ENCODE data around the gene SLC10A7. TPM values are rescaled to one million over a fixed set of nuclear protein-coding genes. Genes with fewer than 3 reads are reported as not detected.

The SLC10A7 gene
- total RNA-seq, 2 experiments from 2014 or later, result 8.7 to 9.9 TPM

DNA sequence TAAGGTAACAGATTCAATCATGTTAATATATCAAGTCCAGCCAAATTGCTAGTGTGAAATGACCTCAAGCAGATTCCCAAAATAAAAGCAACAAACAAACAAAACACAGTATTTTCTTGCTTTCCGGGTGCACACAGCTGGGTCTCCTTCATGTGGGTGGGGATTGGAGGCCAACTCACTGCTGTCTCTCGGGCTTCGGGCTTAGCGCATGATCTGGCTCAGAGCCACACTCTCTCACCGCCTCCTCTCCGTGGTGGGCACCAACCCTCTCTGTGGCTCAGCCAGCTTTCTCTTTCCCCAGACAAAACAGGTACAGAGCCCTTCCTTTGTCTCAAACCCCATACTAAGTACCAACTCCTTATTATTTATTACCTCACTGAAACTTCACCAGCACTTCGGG, 310.3 kb downstream of the SLC10A7 start:
- no peaks in the 10 kb centered on the region for H3K9me3 Mint-ChIP-seq

DNA sequence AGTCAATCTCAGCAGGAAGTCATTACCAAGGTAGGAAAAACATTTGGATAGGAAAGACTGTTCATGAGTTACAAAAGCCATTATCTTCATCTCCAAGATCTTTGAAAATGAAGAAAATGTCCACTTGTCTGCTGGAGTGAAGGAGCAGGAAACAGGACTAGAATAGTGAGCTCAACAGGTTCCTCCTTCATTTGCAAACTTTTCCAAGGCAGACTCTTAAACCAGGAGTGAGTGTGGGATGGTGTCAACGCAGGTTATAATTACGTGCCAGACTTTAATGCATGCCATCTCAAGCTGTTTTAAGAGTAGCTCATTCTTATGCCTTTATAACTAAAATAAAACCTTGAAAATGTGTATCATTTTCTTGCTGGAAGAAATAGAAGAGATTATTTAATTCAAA, 310.9 kb downstream of the SLC10A7 start:
- Histone ChIP-seq H3K27ac (ENCODE audit: low read depth in 1 of 2, low read length in 2 of 2) (no peak overlapping the region), H3K36me3 (ENCODE audit: insufficient read depth, low read length) (no peaks in the 10 kb centered on the region), H3K4me1 (ENCODE audit: insufficient read depth, low read length) (no peaks in the 10 kb centered on the region), H3K9me3 (ENCODE audit: control insufficient read depth in 1 of 2, insufficient read depth in 1 of 2, low read length in 2 of 2) (no peaks in the 10 kb centered on the region), H3K4me3 (ENCODE audit: low read length) (no peak overlapping the region), H3K27me3 (ENCODE audit: control insufficient read depth in 1 of 2, insufficient read depth in 2 of 2, low read length in 2 of 2) (no peaks in the 10 kb centered on the region)
- intact Hi-C loops (cut with DNase I, micrococcal nuclease), result no loop called here
- ATAC-seq (ENCODE audit: poor library complexity) (no peak), DNase-seq (no peak)
- Mint-ChIP-seq H3K9me3 (no peaks in the 10 kb centered on the region), H3K4me1 (ENCODE audit: low read depth) (no peaks in the 10 kb centered on the region), H3K4me3 (no peak overlapping the region), H3K36me3 (ENCODE audit: low read depth) (no peaks in the 10 kb centered on the region), H3K27ac (no peak overlapping the region), H3K27me3 (no peaks in the 10 kb centered on the region)
- TF ChIP-seq, protein P1, sequence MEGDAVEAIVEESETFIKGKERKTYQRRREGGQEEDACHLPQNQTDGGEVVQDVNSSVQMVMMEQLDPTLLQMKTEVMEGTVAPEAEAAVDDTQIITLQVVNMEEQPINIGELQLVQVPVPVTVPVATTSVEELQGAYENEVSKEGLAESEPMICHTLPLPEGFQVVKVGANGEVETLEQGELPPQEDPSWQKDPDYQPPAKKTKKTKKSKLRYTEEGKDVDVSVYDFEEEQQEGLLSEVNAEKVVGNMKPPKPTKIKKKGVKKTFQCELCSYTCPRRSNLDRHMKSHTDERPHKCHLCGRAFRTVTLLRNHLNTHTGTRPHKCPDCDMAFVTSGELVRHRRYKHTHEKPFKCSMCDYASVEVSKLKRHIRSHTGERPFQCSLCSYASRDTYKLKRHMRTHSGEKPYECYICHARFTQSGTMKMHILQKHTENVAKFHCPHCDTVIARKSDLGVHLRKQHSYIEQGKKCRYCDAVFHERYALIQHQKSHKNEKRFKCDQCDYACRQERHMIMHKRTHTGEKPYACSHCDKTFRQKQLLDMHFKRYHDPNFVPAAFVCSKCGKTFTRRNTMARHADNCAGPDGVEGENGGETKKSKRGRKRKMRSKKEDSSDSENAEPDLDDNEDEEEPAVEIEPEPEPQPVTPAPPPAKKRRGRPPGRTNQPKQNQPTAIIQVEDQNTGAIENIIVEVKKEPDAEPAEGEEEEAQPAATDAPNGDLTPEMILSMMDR (IDR thresholded peaks at IDR 0.05), result no peak
- POLR2A ChIA-PET, result no interaction called here
- CTCF ChIA-PET, result no interaction called here

More for the DNA sequence above, 310.3 kb downstream of the SLC10A7 start:
- no peaks in the 10 kb centered on the region for H3K4me1 ChIP-seq (ENCODE audit: insufficient read depth, low read length)
- no peak for ATAC-seq (ENCODE audit: poor library complexity)
- no peak overlapping the region for H3K4me3 Mint-ChIP-seq
- no peak for DNase-seq
- H3K27me3 ChIP-seq (ENCODE audit: control insufficient read depth in 1 of 2, insufficient read depth in 2 of 2, low read length in 2 of 2), result no peaks in the 10 kb centered on the region
- no peak overlapping the region for H3K27ac Mint-ChIP-seq
- no peaks in the 10 kb centered on the region for H3K27me3 Mint-ChIP-seq
- H3K27ac ChIP-seq (ENCODE audit: low read depth in 1 of 2, low read length in 2 of 2), result no peak overlapping the region
- no peaks in the 10 kb centered on the region for H3K4me1 Mint-ChIP-seq (ENCODE audit: low read depth)
- H3K36me3 Mint-ChIP-seq (ENCODE audit: low read depth), result no peaks in the 10 kb centered on the region
- POLR2A ChIA-PET, result no interaction called here
- H3K9me3 ChIP-seq (ENCODE audit: control insufficient read depth in 1 of 2, insufficient read depth in 1 of 2, low read length in 2 of 2), result no peaks in the 10 kb centered on the region
- CTCF ChIA-PET, result no interaction called here
- TF ChIP-seq, protein P1 (IDR thresholded peaks at IDR 0.05), result no peak
- H3K36me3 ChIP-seq (ENCODE audit: insufficient read depth, low read length), result no peaks in the 10 kb centered on the region
- H3K4me3 ChIP-seq (ENCODE audit: low read length), result no peak overlapping the region
- intact Hi-C loops (cut with DNase I, micrococcal nuclease), result no loop called here

DNA sequence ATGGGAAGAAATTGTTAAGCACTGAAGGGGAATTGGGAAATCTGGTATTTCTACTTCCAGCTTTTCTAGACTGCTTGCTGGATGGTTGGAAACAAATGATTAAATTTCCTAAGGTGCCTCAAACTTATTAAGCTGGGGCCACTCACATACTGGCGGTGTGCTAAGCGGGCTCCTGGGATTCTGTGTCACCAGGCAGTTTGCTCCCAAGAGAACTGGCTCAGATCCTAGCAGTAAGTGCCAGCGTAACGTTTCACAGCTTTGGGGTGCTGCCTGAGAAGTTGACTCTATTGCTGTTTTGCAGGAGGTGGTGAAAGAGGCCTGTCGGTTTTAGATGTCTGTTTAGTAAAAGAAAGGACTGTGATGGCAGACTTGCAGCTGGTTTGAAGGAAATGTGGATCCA, 314.3 kb downstream of the SLC10A7 start:
- ChIA-PET POLR2A (no interaction called here), CTCF (no interaction called here)
- TF ChIP-seq, protein P1 (IDR thresholded peaks at IDR 0.05), result no peak
- no peaks in the 10 kb centered on the region for H3K4me1 ChIP-seq (ENCODE audit: insufficient read depth, low read length)
- intact Hi-C loops (cut with DNase I, micrococcal nuclease), result no loop called here
- ATAC-seq (ENCODE audit: poor library complexity) (no peak), DNase-seq (no peak)
- peaks cover 21% of the 10 kb centered on the region for H3K36me3 Mint-ChIP-seq (ENCODE audit: low read depth)
- no peak overlapping the region for H3K4me3 Mint-ChIP-seq
- H3K9me3 Mint-ChIP-seq, result no peaks in the 10 kb centered on the region
- H3K27ac Mint-ChIP-seq, result no peak overlapping the region
- no peaks in the 10 kb centered on the region for H3K9me3 ChIP-seq (ENCODE audit: control insufficient read depth in 1 of 2, insufficient read depth in 1 of 2, low read length in 2 of 2)
- H3K27me3 Mint-ChIP-seq, result no peaks in the 10 kb centered on the region
- no peak overlapping the region for H3K27ac ChIP-seq (ENCODE audit: low read depth in 1 of 2, low read length in 2 of 2)
- no peak overlapping the region for H3K4me3 ChIP-seq (ENCODE audit: low read length)
- H3K36me3 ChIP-seq (ENCODE audit: insufficient read depth, low read length), result no peaks in the 10 kb centered on the region
- no peaks in the 10 kb centered on the region for H3K4me1 Mint-ChIP-seq (ENCODE audit: low read depth)
- H3K27me3 ChIP-seq (ENCODE audit: control insufficient read depth in 1 of 2, insufficient read depth in 2 of 2, low read length in 2 of 2), result no peaks in the 10 kb centered on the region

Small RNAs within 50 kb of the gene (microRNA-seq; reads per million reads assigned to microRNA genes)
- not detected for gene MIR7849 (ENCODE audit: borderline microRNAs expressed, borderline replicate concordance)

Other genes starting within 250 kb of the SLC10A7 start
- not detected for gene POU4F2, start 117.0 kb upstream of the SLC10A7 start, total RNA-seq

All from CD4-positive, alpha-beta T cell (primary cell).